DND-41 (cell line): Measurements from ENCODE around the gene TMEM263.

Experiments
- EZH2 ChIP-seq: IDR thresholded peaks from 3 replicates; pipeline ENCODE4 v1.6.1; 2012; ENCODE audit warnings: borderline replicate concordance, low read depth, mild to moderate bottlenecking, moderate library complexity, low read length, inconsistent platforms; ENCODE audit not compliant: severe bottlenecking
- TF ChIP-seq, protein P1 (sequence below): IDR thresholded peaks from 2 replicates; pipeline ENCODE4 v1.5.1; 2012; ENCODE audit warnings: borderline replicate concordance, low read length, moderate library complexity, mild to moderate bottlenecking; ENCODE audit not compliant: poor library complexity, severe bottlenecking; ENCODE audit errors: extremely low read depth

DNA sequence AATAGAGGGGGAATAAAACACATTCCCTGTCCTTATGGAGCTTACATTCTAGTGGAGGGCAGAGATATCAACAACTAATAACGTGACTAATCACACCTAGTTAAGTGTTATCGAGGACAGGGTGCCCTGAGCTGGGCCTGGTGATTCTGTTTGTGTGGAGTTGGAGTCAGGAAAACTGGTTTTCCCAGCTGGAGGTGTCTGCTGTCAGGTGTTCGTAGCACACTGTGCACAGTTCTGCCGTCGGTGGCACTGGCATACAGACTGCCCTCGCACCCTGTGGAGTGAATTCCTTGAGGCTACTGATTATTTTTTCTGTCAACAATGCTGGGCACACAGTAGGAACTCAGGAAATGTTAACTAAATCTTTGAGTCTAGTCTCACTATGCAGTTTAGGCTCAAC is 32.1 kb downstream of the TMEM263 start:
- TF ChIP-seq, protein P1, sequence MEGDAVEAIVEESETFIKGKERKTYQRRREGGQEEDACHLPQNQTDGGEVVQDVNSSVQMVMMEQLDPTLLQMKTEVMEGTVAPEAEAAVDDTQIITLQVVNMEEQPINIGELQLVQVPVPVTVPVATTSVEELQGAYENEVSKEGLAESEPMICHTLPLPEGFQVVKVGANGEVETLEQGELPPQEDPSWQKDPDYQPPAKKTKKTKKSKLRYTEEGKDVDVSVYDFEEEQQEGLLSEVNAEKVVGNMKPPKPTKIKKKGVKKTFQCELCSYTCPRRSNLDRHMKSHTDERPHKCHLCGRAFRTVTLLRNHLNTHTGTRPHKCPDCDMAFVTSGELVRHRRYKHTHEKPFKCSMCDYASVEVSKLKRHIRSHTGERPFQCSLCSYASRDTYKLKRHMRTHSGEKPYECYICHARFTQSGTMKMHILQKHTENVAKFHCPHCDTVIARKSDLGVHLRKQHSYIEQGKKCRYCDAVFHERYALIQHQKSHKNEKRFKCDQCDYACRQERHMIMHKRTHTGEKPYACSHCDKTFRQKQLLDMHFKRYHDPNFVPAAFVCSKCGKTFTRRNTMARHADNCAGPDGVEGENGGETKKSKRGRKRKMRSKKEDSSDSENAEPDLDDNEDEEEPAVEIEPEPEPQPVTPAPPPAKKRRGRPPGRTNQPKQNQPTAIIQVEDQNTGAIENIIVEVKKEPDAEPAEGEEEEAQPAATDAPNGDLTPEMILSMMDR = no peak
- TF ChIP-seq EZH2 = no peak
